HepG2 (cell line): ENCODE data around the gene S100A9.

Source experiments
- MYNN ChIP-seq: sonication (generic); formaldehyde crosslinking; IDR thresholded peaks from 2 replicates; pipeline ENCODE4 v1.4.0; 2020; ENCODE audit warnings: mild to moderate bottlenecking, low read depth, missing genetic modification reagents
- NR1H2 ChIP-seq: sonication (generic); formaldehyde crosslinking; IDR thresholded peaks from 2 replicates; pipeline ENCODE4 v1.8.1; 2022; ENCODE audit warnings: low read depth, missing genetic modification reagents, borderline replicate concordance
- POLR2A ChIP-seq, 2 experiments: IDR thresholded peaks; 2 replicates each; pipeline ENCODE4 v1.6.1; 2011; ENCODE audit warnings: low read depth in 2 of 2, low read length in 2 of 2, mild to moderate bottlenecking in 1 of 2, moderate library complexity in 1 of 2; ENCODE audit not compliant: insufficient read depth in 1 of 2
- POLR2AphosphoS5 ChIP-seq: IDR thresholded peaks from 2 replicates; pipeline ENCODE4 v1.6.1; 2012; ENCODE audit warnings: low read depth, low read length
- YY1 ChIP-seq: IDR thresholded peaks from 2 replicates; pipeline ENCODE4 v1.6.1; 2011; ENCODE audit warnings: low read length, low read depth, moderate library complexity, mild to moderate bottlenecking; ENCODE audit not compliant: insufficient read depth, insufficient replicate concordance
- ZMYM4 ChIP-seq: sonication (generic); formaldehyde crosslinking; IDR thresholded peaks from 2 replicates; pipeline ENCODE4 v1.8.1; 2023; ENCODE audit warnings: mild to moderate bottlenecking, missing genetic modification reagents
- ZNF24 ChIP-seq: fragments of 450-650 bp; IDR thresholded peaks from 2 replicates; pipeline ENCODE4 v1.6.1; 2017; ENCODE audit warnings: antibody characterized with exemption, mild to moderate bottlenecking
- ZNF260 ChIP-seq: sonication (generic); formaldehyde crosslinking; IDR thresholded peaks from 2 replicates; pipeline ENCODE4 v1.4.0; 2020; ENCODE audit warnings: missing genetic modification reagents, low read depth, mild to moderate bottlenecking, borderline replicate concordance
- ZNF350 ChIP-seq: sonication (generic); formaldehyde crosslinking; IDR thresholded peaks from 2 replicates; pipeline ENCODE4 v1.4.0; 2020; ENCODE audit warnings: mild to moderate bottlenecking, low read depth, missing genetic modification reagents, borderline replicate concordance
- ZNF549 ChIP-seq: sonication (generic); formaldehyde crosslinking; IDR thresholded peaks from 2 replicates; pipeline ENCODE4 v1.5.0; 2020; ENCODE audit warnings: missing genetic modification reagents
- TF ChIP-seq, protein P1 (sequence below): sonication (generic); formaldehyde crosslinking; IDR thresholded peaks from 2 replicates; pipeline ENCODE4 v1.4.0; 2020; ENCODE audit warnings: missing genetic modification reagents
- TF ChIP-seq, protein P2 (sequence below), 2 experiments: IDR thresholded peaks; 2 replicates each; pipeline ENCODE4 v1.6.1; 2011 to 2012; ENCODE audit warnings: low read length in 2 of 2, borderline replicate concordance in 1 of 2, low read depth in 1 of 2, mild to moderate bottlenecking in 1 of 2, moderate library complexity in 1 of 2
- TF ChIP-seq, protein P3 (sequence below): sonication (generic); formaldehyde crosslinking; IDR thresholded peaks from 2 replicates; pipeline ENCODE4 v1.5.0; 2020; ENCODE audit warnings: mild to moderate bottlenecking, missing genetic modification reagents, moderate library complexity

DNA sequence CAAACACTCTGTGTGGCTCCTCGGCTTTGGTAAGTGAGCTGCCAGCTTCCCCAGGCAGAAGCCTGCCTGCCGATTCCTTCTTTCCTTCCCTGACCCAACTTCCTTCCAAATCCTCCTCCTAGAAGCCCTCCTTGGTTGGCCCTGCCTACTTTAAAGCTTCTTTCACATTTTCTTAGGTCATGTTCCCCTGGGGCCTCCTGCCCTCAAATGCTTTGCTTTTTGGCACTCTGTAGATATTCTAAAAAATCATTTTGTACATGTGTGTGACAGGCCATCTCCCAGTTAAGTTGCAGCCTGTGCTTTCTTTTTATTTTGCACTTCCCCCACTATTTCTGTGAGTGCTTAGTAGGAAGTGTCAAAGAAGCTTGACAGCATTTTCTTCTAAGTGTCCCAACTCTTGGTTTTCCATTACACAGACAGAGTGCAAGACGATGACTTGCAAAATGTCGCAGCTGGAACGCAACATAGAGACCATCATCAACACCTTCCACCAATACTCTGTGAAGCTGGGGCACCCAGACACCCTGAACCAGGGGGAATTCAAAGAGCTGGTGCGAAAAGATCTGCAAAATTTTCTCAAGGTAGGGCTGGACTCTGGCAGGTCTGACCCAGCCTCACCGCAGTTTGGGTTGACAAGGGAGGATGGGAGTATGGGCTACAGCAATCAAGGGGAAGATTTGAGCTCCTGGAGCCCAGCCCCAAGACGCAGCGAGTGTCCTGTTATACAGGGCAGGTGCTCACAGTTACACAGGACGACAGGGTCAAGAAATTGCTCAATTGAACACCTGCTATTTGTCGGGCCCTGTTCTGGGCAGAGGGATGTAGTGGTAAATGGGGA is at the start of gene S100A9:
- TF ChIP-seq ZMYM4 (CRISPR knock-in tag) = no peak
- no peak for TF ChIP-seq MYNN (CRISPR knock-in tag)
- TF ChIP-seq ZNF24 = no peak
- TF ChIP-seq POLR2AphosphoS5 = no peak
- TF ChIP-seq, protein P1, sequence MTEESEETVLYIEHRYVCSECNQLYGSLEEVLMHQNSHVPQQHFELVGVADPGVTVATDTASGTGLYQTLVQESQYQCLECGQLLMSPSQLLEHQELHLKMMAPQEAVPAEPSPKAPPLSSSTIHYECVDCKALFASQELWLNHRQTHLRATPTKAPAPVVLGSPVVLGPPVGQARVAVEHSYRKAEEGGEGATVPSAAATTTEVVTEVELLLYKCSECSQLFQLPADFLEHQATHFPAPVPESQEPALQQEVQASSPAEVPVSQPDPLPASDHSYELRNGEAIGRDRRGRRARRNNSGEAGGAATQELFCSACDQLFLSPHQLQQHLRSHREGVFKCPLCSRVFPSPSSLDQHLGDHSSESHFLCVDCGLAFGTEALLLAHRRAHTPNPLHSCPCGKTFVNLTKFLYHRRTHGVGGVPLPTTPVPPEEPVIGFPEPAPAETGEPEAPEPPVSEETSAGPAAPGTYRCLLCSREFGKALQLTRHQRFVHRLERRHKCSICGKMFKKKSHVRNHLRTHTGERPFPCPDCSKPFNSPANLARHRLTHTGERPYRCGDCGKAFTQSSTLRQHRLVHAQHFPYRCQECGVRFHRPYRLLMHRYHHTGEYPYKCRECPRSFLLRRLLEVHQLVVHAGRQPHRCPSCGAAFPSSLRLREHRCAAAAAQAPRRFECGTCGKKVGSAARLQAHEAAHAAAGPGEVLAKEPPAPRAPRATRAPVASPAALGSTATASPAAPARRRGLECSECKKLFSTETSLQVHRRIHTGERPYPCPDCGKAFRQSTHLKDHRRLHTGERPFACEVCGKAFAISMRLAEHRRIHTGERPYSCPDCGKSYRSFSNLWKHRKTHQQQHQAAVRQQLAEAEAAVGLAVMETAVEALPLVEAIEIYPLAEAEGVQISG (CRISPR knock-in tag) = no peak
- TF ChIP-seq ZNF549 (CRISPR knock-in tag) = no peak
- no peak for TF ChIP-seq YY1
- no peak for TF ChIP-seq ZNF350 (CRISPR knock-in tag)
- no peak for TF ChIP-seq ZNF260
- TF ChIP-seq POLR2A (IDR thresholded peaks at IDR 0.05; ENCODE audit: insufficient read depth in 1 of 2, low read depth in 2 of 2, low read length in 2 of 2) = no peak
- TF ChIP-seq, protein P2, sequence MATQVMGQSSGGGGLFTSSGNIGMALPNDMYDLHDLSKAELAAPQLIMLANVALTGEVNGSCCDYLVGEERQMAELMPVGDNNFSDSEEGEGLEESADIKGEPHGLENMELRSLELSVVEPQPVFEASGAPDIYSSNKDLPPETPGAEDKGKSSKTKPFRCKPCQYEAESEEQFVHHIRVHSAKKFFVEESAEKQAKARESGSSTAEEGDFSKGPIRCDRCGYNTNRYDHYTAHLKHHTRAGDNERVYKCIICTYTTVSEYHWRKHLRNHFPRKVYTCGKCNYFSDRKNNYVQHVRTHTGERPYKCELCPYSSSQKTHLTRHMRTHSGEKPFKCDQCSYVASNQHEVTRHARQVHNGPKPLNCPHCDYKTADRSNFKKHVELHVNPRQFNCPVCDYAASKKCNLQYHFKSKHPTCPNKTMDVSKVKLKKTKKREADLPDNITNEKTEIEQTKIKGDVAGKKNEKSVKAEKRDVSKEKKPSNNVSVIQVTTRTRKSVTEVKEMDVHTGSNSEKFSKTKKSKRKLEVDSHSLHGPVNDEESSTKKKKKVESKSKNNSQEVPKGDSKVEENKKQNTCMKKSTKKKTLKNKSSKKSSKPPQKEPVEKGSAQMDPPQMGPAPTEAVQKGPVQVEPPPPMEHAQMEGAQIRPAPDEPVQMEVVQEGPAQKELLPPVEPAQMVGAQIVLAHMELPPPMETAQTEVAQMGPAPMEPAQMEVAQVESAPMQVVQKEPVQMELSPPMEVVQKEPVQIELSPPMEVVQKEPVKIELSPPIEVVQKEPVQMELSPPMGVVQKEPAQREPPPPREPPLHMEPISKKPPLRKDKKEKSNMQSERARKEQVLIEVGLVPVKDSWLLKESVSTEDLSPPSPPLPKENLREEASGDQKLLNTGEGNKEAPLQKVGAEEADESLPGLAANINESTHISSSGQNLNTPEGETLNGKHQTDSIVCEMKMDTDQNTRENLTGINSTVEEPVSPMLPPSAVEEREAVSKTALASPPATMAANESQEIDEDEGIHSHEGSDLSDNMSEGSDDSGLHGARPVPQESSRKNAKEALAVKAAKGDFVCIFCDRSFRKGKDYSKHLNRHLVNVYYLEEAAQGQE (IDR thresholded peaks at IDR 0.05; ENCODE audit: borderline replicate concordance in 1 of 2, low read depth in 1 of 2, low read length in 2 of 2) = no peak
- TF ChIP-seq, protein P3, sequence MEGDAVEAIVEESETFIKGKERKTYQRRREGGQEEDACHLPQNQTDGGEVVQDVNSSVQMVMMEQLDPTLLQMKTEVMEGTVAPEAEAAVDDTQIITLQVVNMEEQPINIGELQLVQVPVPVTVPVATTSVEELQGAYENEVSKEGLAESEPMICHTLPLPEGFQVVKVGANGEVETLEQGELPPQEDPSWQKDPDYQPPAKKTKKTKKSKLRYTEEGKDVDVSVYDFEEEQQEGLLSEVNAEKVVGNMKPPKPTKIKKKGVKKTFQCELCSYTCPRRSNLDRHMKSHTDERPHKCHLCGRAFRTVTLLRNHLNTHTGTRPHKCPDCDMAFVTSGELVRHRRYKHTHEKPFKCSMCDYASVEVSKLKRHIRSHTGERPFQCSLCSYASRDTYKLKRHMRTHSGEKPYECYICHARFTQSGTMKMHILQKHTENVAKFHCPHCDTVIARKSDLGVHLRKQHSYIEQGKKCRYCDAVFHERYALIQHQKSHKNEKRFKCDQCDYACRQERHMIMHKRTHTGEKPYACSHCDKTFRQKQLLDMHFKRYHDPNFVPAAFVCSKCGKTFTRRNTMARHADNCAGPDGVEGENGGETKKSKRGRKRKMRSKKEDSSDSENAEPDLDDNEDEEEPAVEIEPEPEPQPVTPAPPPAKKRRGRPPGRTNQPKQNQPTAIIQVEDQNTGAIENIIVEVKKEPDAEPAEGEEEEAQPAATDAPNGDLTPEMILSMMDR = no peak
- TF ChIP-seq NR1H2 (CRISPR knock-in tag) = no peak
